GM23338 (cell line): ENCODE data around the gene PPFIBP1.

Source experiments
- CTCF ChIP-seq, 2 experiments: fragments of 200-600 bp in 1 of 2; sonication (generic) in 1 of 2; conservative IDR thresholded peaks; 2 replicates each; pipeline versions ENCODE4 v1.5.1 to v1.6.1; 2016 to 2017; ENCODE audit warnings: antibody characterized with exemption in 2 of 2, low read depth in 2 of 2, mild to moderate bottlenecking in 2 of 2, moderate library complexity in 1 of 2
- EZH2phosphoT487 ChIP-seq: fragments of 200-600 bp; sonication (generic); IDR thresholded peaks from one replicate; pipeline ENCODE4 v1.8.1; 2018; ENCODE audit warnings: antibody characterized with exemption; ENCODE audit not compliant: unreplicated experiment
- JUNB ChIP-seq: IDR thresholded peaks from one replicate; pipeline ENCODE4 v1.6.1; 2016; ENCODE audit warnings: antibody characterized with exemption; ENCODE audit not compliant: unreplicated experiment
- POLR2AphosphoS5 ChIP-seq: IDR thresholded peaks from 2 replicates; pipeline ENCODE4 v1.6.1; 2016; ENCODE audit warnings: antibody characterized with exemption, low read depth

- TF ChIP-seq CTCF (conservative IDR thresholded peaks at IDR 0.05; ENCODE audit: low read depth in 2 of 2) = no peak
- no peak for TF ChIP-seq POLR2AphosphoS5
- TF ChIP-seq JUNB = no peak
- TF ChIP-seq EZH2phosphoT487 = no peak
Observed at GRCh38 chr12:27537855-27538675, 14.1 kb downstream of the PPFIBP1 start.
